Fibroblast of pulmonary artery (primary cell): ENCODE measurements around the gene EGFL6.
"Not testable (repeated sequence)": the region's sequence is repeated elsewhere in the genome, so short reads cannot be mapped to it uniquely, and the experiment has no call there.

ENCODE experiments used
- DNase-seq: peaks from one replicate; pipeline ENCODE4 v3.0.0-alpha.2; 2010; ENCODE audit warnings: low read depth
- H3K4me3 ChIP-seq: replicated peaks from 2 replicates; pipeline ENCODE4 v1.5.1; 2011; ENCODE audit warnings: low read depth, mild to moderate bottlenecking, control low read depth, low read length, moderate library complexity
- TF ChIP-seq, protein P1 (sequence below): IDR thresholded peaks from 2 replicates; pipeline ENCODE4 v1.5.1; 2011; ENCODE audit warnings: mild to moderate bottlenecking, control low read depth, low read length, inconsistent platforms; ENCODE audit errors: missing control alignments

The EGFL6 gene

DNA sequence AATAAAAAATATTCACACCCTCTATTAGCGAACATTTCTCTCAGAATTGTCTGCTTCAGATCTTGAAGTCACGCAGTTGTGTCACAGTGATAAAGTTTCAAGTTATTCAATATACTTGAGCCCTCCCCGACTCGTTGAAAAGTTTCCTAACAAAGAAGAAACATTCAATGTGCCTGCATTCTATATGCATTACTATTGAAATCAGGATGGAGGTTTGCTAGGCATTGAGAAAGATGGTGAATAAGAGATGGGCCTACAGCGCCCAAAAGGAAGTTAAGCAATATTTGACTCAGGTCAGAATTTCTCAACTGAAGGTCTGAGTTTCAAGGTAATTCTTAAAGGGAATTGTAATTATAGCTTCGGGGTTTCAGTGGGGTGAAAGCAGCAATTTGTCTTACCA lies 89.7 kb downstream of the EGFL6 start:
- peak; percentile 76 for DNase-seq
- H3K4me3 ChIP-seq = peak overlapping the region; percentile 19

DNA sequence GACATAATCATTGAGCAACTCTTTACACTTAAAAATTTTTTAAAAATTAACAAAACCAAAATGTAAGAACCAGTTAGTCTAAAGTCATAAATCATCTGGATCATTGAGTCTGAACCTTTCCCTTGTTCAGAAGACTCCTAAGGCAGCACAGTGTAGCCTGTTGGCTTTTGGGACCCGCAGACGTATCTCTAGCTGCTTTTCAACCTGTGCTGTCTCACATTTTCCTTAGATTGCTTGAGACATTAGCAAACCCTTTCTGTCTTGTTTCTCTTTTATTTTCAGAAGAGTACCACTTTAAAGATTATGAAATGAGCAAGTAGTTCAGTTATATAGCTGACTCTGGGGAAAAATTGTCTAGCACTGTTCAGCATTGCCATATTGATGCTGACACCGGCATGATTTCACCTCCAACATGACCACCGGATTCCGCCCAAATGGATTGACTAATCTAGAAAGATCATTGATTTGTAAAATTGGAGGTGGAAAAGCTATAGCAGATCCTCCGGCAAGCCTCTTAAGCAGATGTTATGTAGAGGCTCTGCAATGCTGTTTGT lies 92.4 kb downstream of the EGFL6 start:
- TF ChIP-seq, protein P1, sequence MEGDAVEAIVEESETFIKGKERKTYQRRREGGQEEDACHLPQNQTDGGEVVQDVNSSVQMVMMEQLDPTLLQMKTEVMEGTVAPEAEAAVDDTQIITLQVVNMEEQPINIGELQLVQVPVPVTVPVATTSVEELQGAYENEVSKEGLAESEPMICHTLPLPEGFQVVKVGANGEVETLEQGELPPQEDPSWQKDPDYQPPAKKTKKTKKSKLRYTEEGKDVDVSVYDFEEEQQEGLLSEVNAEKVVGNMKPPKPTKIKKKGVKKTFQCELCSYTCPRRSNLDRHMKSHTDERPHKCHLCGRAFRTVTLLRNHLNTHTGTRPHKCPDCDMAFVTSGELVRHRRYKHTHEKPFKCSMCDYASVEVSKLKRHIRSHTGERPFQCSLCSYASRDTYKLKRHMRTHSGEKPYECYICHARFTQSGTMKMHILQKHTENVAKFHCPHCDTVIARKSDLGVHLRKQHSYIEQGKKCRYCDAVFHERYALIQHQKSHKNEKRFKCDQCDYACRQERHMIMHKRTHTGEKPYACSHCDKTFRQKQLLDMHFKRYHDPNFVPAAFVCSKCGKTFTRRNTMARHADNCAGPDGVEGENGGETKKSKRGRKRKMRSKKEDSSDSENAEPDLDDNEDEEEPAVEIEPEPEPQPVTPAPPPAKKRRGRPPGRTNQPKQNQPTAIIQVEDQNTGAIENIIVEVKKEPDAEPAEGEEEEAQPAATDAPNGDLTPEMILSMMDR = no peak
- DNase-seq = no peak
- H3K4me3 ChIP-seq = no peak overlapping the region

More for the DNA sequence above, 89.7 kb downstream of the EGFL6 start:
- TF ChIP-seq, protein P1 = no peak

DNA sequence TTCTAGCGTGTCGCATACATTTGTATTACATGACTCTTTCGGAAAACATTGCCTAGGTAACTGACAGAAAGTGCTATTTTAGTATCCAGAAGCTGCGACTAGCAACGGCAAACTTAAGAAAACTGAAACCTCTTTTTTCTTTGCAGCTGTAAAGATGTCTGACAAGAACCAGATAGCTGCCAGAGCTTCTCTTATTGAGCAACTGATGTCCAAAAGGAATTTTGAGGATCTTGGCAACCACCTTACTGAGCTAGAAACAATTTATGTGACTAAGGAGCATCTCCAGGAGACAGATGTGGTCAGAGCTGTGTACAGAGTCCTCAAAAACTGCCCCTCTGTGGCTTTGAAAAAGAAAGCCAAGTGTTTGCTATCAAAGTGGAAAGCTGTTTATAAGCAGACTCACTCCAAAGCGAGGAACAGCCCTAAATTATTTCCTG lies 93.0 kb downstream of the EGFL6 start:
- TF ChIP-seq, protein P1 = no peak
- no peak overlapping the region for H3K4me3 ChIP-seq
- peak; percentile 51 for DNase-seq

DNA sequence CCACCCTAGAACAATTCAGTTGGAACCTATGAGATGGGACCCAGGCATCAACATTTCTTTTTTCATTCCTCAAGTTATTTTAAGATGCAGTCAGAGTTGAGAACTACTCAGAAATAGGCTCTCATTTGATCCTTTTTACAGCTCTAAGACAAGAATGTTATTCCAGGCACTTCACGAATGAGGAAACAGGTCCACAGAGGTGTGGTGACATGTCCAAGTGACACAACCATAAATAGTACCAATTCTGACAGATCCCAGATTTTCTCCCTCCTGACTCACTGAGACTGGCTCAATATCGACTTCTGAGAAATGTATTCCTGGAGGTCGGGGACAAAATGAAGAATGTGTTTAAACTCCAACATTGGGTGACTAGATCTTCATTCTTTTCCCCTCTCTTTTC lies 94.6 kb downstream of the EGFL6 start:
- TF ChIP-seq, protein P1 = no peak
- H3K4me3 ChIP-seq = no peak overlapping the region
- no peak for DNase-seq

DNA sequence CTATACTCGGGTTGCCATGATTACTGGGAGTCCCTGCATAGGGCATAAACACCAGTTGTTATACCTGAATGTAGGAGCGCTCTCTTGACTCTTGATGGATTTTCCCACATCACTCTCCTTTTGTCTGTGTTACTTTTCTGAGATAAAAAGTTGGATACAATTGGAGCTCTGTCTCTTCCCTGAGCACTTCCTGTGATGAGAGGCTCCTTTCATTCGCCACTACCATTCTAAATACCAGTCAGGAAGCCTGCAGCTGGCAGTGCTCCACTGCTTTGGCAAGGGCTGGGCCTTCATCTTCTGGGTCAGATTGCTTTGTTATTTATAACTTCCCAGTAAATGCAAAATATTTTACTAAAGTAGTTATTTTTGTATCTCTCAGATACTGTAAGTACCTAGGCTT lies 97.4 kb downstream of the EGFL6 start:
- peak; percentile 24 for DNase-seq
- H3K4me3 ChIP-seq = no peak overlapping the region
- TF ChIP-seq, protein P1 = no peak

DNA sequence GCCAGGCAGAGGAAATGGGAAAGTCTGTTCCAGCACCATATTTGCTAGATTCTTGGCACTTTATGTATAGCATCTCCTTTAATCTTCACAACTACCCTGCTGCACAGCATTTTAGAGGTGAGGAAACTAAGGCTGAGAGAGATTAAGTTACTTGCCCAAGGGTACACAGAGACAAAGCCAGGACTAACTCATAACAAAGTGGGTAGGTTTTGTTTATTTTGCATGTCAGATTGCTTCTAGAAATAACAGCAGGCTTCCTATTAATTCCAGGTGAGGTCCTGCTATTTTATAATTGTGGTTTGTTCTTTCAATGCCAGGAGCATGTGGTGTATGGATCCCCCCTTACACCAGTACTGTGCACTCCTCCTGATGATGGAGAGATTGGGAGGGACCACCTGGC lies 98.5 kb downstream of the EGFL6 start:
- DNase-seq = no peak
- TF ChIP-seq, protein P1 = no peak
- H3K4me3 ChIP-seq = no peak overlapping the region

DNA sequence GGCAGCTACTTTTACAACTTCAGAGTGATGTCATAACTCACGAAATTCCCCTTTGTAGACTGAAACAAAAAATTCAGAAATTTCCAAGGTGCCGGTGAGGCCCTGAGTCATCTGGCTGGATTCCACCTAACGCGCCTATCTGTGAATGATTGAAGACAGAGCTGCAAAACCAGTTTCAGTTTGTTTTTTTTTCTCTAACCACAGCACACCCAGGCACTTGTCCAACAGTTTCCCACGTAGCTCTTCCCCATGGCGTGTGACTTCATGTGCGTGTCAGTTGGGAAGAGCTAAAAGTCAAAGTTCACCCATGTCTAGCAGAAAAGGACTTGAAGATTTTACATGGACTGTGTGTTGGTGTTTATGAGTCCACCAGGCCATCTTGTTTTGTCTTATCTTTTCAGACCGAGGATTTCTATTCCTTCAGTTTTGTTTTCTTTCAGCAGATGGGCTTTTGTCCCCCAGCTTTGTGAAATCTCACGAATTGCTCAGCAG lies 99.9 kb downstream of the EGFL6 start:
- no peak overlapping the region for H3K4me3 ChIP-seq
- DNase-seq = peak; percentile 96
- TF ChIP-seq, protein P1 = no peak

DNA sequence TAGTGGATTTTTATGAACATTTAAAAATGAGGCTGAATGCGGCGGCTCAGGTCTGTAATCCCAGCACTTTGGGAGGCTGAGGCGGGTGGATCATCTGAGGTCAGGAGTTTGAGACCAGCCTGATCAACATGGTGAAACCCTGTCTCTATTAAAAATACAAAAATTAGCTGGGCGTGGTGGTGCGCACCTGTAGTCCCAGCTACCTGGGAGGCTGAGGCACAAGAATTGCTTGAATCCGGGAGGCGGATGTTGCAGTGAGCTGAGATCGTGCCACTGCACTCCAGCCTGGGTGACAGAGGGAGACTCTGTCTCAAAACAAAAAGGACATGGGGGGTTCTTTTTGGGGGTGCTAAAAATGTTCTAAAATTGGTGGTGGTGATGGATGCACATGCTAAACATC lies 100.4 kb downstream of the EGFL6 start:
- not testable (repeated sequence) for H3K4me3 ChIP-seq, DNase-seq
